Transverse colon (tissue), 3 donors: Measurements from ENCODE around the gene CDCA4.

Source experiments
- POLR2A ChIP-seq: fragments of 450-650 bp; IDR thresholded peaks from one replicate; pipeline ENCODE4 v1.6.1; 2016; ENCODE audit warnings: antibody characterized with exemption, mild to moderate bottlenecking, moderate library complexity
- TF ChIP-seq, protein P1 (sequence below), 5 experiments: fragments of 200-600 bp in 3 of 5; fragments of 450-650 bp in 2 of 5; sonication (generic) in 3 of 5; IDR thresholded peaks; 1 replicate in 2 of 5; 2 replicates in 3 of 5; pipeline ENCODE4 v1.5.1; 2016 to 2017; ENCODE audit warnings: antibody characterized with exemption in 5 of 5, inconsistent platforms in 3 of 5, mild to moderate bottlenecking in 2 of 5, moderate library complexity in 1 of 5

DNA sequence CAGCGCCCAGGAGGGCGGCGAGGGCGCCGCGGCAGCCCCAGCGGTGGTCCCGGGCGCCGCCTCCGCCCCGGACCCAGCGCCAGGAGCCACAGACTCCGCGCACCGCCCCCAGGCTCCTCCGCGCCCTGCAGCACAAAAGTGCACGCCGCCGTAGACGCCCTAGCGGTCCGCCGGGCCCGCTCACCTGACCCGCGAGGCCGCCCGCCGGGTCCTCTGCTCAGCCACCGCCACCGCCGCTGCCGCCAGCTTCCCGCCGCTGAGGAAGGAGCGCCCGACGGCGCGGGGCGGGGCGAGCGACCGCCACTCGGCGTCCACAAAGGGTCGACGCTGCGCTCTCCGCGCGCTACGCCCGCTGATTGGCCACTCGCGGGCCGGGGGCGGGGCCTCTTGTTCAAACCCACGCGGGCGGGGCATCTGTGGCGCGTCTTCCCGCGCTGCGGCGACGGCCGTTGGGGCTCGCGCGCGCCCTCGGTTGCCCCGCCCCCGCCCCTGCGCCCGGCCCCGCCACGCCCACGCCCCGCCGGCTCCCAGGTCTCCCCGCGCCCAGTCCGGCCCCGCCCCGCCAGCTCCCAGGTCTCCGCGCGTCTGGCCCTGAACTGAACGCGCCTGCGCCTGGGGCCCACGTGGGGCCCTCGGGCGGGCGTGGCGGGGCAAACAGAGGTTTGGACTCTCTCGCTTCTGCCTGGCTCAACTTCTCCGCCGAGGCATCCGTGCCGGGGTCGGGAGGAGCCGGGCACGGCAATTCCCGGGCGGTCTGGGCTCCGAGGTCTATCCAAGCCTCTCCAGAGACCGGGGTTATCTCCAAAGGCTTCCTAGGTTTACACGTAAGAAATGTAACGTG lies at the start of gene CDCA4:
- TF ChIP-seq POLR2A, result peak; percentile 85
- TF ChIP-seq, protein P1, sequence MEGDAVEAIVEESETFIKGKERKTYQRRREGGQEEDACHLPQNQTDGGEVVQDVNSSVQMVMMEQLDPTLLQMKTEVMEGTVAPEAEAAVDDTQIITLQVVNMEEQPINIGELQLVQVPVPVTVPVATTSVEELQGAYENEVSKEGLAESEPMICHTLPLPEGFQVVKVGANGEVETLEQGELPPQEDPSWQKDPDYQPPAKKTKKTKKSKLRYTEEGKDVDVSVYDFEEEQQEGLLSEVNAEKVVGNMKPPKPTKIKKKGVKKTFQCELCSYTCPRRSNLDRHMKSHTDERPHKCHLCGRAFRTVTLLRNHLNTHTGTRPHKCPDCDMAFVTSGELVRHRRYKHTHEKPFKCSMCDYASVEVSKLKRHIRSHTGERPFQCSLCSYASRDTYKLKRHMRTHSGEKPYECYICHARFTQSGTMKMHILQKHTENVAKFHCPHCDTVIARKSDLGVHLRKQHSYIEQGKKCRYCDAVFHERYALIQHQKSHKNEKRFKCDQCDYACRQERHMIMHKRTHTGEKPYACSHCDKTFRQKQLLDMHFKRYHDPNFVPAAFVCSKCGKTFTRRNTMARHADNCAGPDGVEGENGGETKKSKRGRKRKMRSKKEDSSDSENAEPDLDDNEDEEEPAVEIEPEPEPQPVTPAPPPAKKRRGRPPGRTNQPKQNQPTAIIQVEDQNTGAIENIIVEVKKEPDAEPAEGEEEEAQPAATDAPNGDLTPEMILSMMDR (IDR thresholded peaks at IDR 0.05), result no peak
